K562 (cell line): ENCODE measurements around the gene POLR3E. TPM values are rescaled to one million over a fixed set of nuclear protein-coding genes. Genes with fewer than 3 reads are reported as not detected.

Experiments
- ELF2 ChIP-seq: fragments of 250-450 bp; sonication (Bioruptor Pico); IDR thresholded peaks from 2 replicates; pipeline ENCODE4 v1.5.0; 2021; ENCODE audit warnings: mild to moderate bottlenecking
- ERF ChIP-seq: fragments of 450-650 bp; formaldehyde crosslinking; IDR thresholded peaks from 2 replicates; pipeline ENCODE4 v1.4.0; 2020; ENCODE audit warnings: mild to moderate bottlenecking, mixed read lengths
- JUND ChIP-seq, 2 experiments: IDR thresholded peaks; 2 replicates in 1 of 2; 3 replicates in 1 of 2; pipeline ENCODE4 v1.6.1; 2011; ENCODE audit warnings: borderline replicate concordance in 2 of 2, low read depth in 2 of 2, low read length in 2 of 2, improper control_type of control experiment in 1 of 2, missing biosample characterization in 1 of 2, missing genetic modification characterization in 1 of 2, missing genetic modification reagents in 1 of 2
- NCOA2 ChIP-seq, 2 experiments: fragments of 450-650 bp; IDR thresholded peaks; 2 replicates each; pipeline ENCODE4 v1.6.1; 2018; ENCODE audit warnings: mild to moderate bottlenecking in 2 of 2, moderate library complexity in 1 of 2; ENCODE audit not compliant: partially characterized antibody in 2 of 2
- NCOA4 ChIP-seq: fragments of 450-650 bp; IDR thresholded peaks from 2 replicates; pipeline ENCODE4 v1.6.1; 2018; ENCODE audit warnings: mild to moderate bottlenecking; ENCODE audit not compliant: partially characterized antibody
- NR4A1 ChIP-seq, 2 experiments: fragments of 250-450 bp in 1 of 2; fragments of 450-650 bp in 1 of 2; sonication (Bioruptor Pico) in 1 of 2; IDR thresholded peaks; 2 replicates each; pipeline versions ENCODE4 v1.4.0 to v1.6.1; 2016 to 2020; ENCODE audit warnings: mild to moderate bottlenecking in 2 of 2, missing compliant biosample characterization in 1 of 2, missing genetic modification characterization in 1 of 2, moderate library complexity in 1 of 2
- POLR2AphosphoS5 ChIP-seq: IDR thresholded peaks from 2 replicates; pipeline ENCODE4 v1.6.1; 2011; ENCODE audit warnings: mild to moderate bottlenecking, low read depth, low read length, moderate library complexity; ENCODE audit not compliant: control insufficient read depth, insufficient read depth
- SPI1 ChIP-seq: IDR thresholded peaks from 2 replicates; pipeline ENCODE4 v1.6.1; 2011; ENCODE audit warnings: low read depth, low read length, control low read depth, borderline replicate concordance
- SREBF2 ChIP-seq: sonication (generic); formaldehyde crosslinking; IDR thresholded peaks from 2 replicates; pipeline ENCODE4 v1.4.0; 2020; ENCODE audit warnings: mild to moderate bottlenecking, missing genetic modification reagents
- TAL1 ChIP-seq: fragments of 450-650 bp; IDR thresholded peaks from 2 replicates; pipeline ENCODE4 v1.6.1; 2016; ENCODE audit warnings: mild to moderate bottlenecking
- TCF7 ChIP-seq: sonication (generic); IDR thresholded peaks from 2 replicates; pipeline ENCODE4 v1.6.1; 2016; ENCODE audit warnings: antibody characterized with exemption, borderline replicate concordance
- ZNF174 ChIP-seq: fragments of 250-450 bp; sonication (Bioruptor Pico); IDR thresholded peaks from 2 replicates; pipeline ENCODE4 v1.4.0; 2020; ENCODE audit warnings: mild to moderate bottlenecking
- ZNF785 ChIP-seq: fragments of 250-450 bp; sonication (Bioruptor Pico); IDR thresholded peaks from 2 replicates; pipeline ENCODE4 v1.4.0; 2020; ENCODE audit warnings: mild to moderate bottlenecking
- polyA plus RNA-seq, 8 experiments: library from polyadenylated mRNA; depleted of rRNA in 4 of 8; stranded (reverse) in 5 of 8; unstranded in 3 of 8; fragments of >200 nt; fragmentation: Nextera tagmentation in 2 of 8; fragmentation: Illumina TruSeq in 1 of 8; extraction: Ambion mirVana in 2 of 8; extraction: Trizol in 1 of 8; gene quantifications; 2 replicates each; pipeline versions ENCODE4 v1.2.1 to v1.2.3, GENCODE V29; 2011 to 2014; ENCODE audit warnings: inconsistent platforms in 1 of 8, missing spikeins in 1 of 8
- total RNA-seq, 7 experiments: library from RNA; depleted of rRNA in 6 of 7; stranded (reverse); fragments of >200 nt in 6 of 7; fragmentation: Illumina TruSeq in 2 of 7; extraction: Trizol in 2 of 7; gene quantifications; 2 replicates each; pipeline versions ENCODE4 v1.2.1 to v1.2.3, GENCODE V29; 2011 to 2021; ENCODE audit warnings: low replicate concordance in 1 of 7
- TF ChIP-seq, protein P1 (sequence below): fragments of 450-650 bp; formaldehyde crosslinking; IDR thresholded peaks from 2 replicates; pipeline ENCODE4 v1.4.0; 2020; ENCODE audit warnings: mild to moderate bottlenecking, moderate library complexity
- TF ChIP-seq, protein P2 (sequence below): fragments of 250-450 bp; sonication (Bioruptor Pico); IDR thresholded peaks from 2 replicates; pipeline ENCODE4 v1.4.0; 2020; ENCODE audit warnings: borderline replicate concordance
- TF ChIP-seq, protein P3 (sequence below): sonication (generic); formaldehyde crosslinking; IDR thresholded peaks from 2 replicates; pipeline ENCODE4 v1.8.0; 2022; ENCODE audit warnings: mild to moderate bottlenecking, missing genetic modification reagents, borderline replicate concordance
- TF ChIP-seq, protein P4 (sequence below): fragments of 450-650 bp; IDR thresholded peaks from 2 replicates; pipeline ENCODE4 v1.6.1; 2016; ENCODE audit warnings: missing biosample characterization, missing genetic modification characterization
- TF ChIP-seq, protein P5 (sequence below): fragments of 450-650 bp; IDR thresholded peaks from 2 replicates; pipeline ENCODE4 v1.6.1; 2016; ENCODE audit warnings: borderline replicate concordance

The POLR3E gene
- total and polyA plus RNA-seq, 9 of the 15 experiments (the other 6 are each of a cell fraction or from before 2014, with no cell fraction given), result 17.7 to 151 (median 82.6) TPM

DNA sequence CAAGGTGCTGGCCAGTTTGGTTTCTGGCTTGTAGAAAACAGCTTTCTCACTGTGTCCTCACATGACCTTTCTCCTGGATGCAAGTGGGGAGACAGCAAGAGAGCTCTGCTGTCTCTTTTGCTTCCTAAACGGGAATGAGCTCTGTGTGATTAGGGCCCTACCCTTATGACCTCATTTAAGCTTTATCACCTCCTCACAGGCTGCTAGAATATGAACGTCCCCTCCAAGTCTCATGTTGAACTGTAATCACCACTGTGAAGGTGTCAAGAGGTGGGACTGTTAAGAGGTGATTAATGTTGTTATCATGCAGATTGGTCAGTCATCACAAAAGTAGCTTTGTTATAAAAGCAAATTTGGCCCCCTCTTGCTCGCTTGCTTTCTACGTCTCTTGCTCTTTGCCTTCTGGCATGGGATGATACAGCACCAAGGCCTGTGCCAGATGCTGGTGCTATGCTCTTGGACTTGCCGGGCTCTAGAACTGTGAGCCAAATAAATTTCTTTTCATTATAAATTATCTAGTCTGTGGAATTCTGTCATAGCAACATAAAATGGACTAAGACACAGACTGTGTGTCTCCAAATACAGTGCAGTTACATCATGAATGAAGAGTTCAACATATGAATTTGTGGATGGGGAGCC, 14.8 kb upstream of the POLR3E start (continued):
- peak; percentile 64 to 81 for TF ChIP-seq NCOA2 (IDR thresholded peaks at IDR 0.05; ENCODE audit: partially characterized antibody in 2 of 2)
- TF ChIP-seq ELF2 (CRISPR knock-in tag), result no peak
- TF ChIP-seq SREBF2 (CRISPR knock-in tag), result no peak
- no peak for TF ChIP-seq NR4A1 (CRISPR knock-in tag; IDR thresholded peaks at IDR 0.05)
- TF ChIP-seq NR4A1 (tag; IDR thresholded peaks at IDR 0.05), result peak; percentile 52; the same call in 1 of the 2 replicates
- TF ChIP-seq ZNF785 (CRISPR knock-in tag), result no peak
- TF ChIP-seq, protein P1, sequence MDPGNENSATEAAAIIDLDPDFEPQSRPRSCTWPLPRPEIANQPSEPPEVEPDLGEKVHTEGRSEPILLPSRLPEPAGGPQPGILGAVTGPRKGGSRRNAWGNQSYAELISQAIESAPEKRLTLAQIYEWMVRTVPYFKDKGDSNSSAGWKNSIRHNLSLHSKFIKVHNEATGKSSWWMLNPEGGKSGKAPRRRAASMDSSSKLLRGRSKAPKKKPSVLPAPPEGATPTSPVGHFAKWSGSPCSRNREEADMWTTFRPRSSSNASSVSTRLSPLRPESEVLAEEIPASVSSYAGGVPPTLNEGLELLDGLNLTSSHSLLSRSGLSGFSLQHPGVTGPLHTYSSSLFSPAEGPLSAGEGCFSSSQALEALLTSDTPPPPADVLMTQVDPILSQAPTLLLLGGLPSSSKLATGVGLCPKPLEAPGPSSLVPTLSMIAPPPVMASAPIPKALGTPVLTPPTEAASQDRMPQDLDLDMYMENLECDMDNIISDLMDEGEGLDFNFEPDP, result no peak
- TF ChIP-seq, protein P2, sequence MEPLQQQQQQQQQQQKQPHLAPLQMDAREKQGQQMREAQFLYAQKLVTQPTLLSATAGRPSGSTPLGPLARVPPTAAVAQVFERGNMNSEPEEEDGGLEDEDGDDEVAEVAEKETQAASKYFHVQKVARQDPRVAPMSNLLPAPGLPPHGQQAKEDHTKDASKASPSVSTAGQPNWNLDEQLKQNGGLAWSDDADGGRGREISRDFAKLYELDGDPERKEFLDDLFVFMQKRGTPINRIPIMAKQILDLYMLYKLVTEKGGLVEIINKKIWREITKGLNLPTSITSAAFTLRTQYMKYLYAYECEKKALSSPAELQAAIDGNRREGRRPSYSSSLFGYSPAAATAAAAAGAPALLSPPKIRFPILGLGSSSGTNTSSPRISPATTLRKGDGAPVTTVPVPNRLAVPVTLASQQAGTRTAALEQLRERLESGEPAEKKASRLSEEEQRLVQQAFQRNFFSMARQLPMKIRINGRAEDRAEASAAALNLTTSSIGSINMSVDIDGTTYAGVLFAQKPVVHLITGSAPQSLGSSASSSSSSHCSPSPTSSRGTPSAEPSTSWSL (CRISPR knock-in tag), result no peak
- TF ChIP-seq, protein P3, sequence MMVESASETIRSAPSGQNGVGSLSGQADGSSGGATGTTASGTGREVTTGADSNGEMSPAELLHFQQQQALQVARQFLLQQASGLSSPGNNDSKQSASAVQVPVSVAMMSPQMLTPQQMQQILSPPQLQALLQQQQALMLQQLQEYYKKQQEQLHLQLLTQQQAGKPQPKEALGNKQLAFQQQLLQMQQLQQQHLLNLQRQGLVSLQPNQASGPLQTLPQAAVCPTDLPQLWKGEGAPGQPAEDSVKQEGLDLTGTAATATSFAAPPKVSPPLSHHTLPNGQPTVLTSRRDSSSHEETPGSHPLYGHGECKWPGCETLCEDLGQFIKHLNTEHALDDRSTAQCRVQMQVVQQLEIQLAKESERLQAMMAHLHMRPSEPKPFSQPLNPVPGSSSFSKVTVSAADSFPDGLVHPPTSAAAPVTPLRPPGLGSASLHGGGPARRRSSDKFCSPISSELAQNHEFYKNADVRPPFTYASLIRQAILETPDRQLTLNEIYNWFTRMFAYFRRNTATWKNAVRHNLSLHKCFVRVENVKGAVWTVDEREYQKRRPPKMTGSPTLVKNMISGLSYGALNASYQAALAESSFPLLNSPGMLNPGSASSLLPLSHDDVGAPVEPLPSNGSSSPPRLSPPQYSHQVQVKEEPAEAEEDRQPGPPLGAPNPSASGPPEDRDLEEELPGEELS (CRISPR knock-in tag), result no peak
- TF ChIP-seq POLR2AphosphoS5, result peak; percentile 88
- TF ChIP-seq, protein P4, sequence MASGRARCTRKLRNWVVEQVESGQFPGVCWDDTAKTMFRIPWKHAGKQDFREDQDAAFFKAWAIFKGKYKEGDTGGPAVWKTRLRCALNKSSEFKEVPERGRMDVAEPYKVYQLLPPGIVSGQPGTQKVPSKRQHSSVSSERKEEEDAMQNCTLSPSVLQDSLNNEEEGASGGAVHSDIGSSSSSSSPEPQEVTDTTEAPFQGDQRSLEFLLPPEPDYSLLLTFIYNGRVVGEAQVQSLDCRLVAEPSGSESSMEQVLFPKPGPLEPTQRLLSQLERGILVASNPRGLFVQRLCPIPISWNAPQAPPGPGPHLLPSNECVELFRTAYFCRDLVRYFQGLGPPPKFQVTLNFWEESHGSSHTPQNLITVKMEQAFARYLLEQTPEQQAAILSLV (tag), result 0 out of 2 replicates have a peak, but pooled peaks have one; percentile 54
- peak; percentile 98 for TF ChIP-seq TAL1
- TF ChIP-seq, protein P5, sequence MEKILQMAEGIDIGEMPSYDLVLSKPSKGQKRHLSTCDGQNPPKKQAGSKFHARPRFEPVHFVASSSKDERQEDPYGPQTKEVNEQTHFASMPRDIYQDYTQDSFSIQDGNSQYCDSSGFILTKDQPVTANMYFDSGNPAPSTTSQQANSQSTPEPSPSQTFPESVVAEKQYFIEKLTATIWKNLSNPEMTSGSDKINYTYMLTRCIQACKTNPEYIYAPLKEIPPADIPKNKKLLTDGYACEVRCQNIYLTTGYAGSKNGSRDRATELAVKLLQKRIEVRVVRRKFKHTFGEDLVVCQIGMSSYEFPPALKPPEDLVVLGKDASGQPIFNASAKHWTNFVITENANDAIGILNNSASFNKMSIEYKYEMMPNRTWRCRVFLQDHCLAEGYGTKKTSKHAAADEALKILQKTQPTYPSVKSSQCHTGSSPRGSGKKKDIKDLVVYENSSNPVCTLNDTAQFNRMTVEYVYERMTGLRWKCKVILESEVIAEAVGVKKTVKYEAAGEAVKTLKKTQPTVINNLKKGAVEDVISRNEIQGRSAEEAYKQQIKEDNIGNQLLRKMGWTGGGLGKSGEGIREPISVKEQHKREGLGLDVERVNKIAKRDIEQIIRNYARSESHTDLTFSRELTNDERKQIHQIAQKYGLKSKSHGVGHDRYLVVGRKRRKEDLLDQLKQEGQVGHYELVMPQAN, result no peak
- TF ChIP-seq NCOA4, result no peak
- TF ChIP-seq ZNF174, result no peak
- TF ChIP-seq JUND (IDR thresholded peaks at IDR 0.05; ENCODE audit: borderline replicate concordance, low read depth, low read length), result peak; percentile 97
- TF ChIP-seq JUND (tag; IDR thresholded peaks at IDR 0.05; ENCODE audit: borderline replicate concordance, low read depth, low read length), result peak; percentile 99; the same call in 2 of the 3 replicates
- no peak for TF ChIP-seq ERF
- no peak for TF ChIP-seq SPI1
- no peak for TF ChIP-seq TCF7
